Fibroblast of the conjunctiva (primary cell): Measurements from ENCODE around the gene BPNT1.
"Not testable (repeated sequence)": the region's sequence is repeated elsewhere in the genome, so short reads cannot be mapped to it uniquely, and the experiment has no call there.

Source experiments
- DNase-seq: peaks from one replicate; pipeline ENCODE4 v3.0.0-alpha.2; 2010; ENCODE audit warnings: low read depth

Gene BPNT1, protein sequence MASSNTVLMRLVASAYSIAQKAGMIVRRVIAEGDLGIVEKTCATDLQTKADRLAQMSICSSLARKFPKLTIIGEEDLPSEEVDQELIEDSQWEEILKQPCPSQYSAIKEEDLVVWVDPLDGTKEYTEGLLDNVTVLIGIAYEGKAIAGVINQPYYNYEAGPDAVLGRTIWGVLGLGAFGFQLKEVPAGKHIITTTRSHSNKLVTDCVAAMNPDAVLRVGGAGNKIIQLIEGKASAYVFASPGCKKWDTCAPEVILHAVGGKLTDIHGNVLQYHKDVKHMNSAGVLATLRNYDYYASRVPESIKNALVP

DNA sequence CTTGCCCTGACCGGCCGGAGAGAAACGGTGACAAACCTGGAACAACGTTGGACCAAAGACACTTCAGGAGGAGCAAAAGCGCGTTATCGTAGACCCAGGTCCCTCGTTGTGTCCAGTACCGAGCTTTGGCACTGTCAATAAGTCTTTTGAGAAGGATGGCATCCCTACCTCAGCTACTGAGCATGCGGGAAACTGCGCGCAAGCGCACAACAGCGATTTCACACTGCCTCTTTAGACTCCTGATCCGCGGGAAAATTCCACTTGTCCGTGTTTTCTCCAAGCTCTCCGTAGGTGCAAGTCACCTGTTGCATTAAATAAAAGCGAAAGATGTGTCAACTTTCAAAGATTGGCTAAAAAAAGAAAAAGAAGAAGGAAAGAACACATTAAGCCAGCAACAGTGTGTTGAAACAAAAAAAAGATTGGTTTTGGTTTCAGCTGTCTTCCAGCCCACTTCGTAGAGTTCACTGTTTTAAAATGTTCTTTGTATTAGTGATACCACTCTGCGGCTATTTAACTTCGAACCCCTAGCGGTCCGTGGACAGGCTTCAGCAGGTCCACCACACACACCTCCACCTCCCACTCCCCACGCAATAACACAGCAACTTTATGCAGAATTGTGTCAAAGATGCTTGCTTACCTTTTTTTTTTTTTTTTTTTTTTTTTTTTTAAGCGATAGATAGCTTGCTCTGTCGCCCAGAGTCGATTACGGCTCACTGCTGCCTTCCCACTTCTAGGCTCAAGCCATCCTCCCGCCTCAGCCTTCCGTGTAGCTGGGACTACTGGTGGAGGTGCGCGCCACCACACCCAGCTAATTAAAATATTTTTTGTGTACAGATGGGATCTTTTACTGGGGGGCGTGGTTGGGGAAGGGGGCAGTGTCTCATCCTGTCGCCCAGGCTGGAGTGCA is at the start of gene BPNT1:
Gene BPNT1 (minus strand): TSS at position 139 of the 907 bp plus-strand sequence. CDS start 9,942 bp downstream, outside the sequence.
- peak; percentile 87 for DNase-seq

DNA sequence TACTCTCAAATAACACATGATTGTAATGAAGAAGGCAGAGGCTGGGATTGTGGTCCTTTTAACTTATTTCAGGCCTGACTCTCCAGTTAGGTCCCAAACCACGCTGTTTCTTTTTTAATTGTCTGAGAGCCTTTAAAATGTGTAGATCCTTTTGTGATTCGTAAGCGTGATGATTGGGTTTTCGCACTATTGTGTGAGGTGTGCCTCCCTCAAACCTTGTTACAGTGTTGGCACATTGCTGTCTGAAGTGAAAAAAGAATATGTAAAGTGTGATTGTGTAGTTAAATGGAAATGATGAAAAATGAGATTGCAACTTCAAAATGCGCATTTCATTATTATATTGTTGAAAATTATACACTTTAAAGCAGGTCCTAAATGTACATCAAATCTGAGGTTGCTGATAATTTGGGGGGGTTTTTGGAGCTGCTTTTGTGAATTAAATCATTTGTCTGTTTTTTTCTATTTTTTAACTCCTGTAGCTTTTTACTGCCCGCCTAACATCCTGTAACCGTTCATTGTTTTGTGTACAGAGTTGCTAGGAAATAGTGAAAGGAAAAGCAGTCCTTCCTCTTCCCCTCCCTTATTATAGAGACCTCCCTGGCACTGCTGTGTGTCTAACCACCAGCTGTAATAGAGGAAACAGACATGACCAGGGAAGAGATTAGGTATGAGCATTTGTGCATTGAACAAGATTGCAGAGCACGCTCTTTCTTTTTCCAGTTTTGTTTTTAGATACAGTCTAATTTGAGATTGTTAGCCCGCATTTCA is 47.6 kb upstream of the BPNT1 start:
- DNase-seq, result no peak

DNA sequence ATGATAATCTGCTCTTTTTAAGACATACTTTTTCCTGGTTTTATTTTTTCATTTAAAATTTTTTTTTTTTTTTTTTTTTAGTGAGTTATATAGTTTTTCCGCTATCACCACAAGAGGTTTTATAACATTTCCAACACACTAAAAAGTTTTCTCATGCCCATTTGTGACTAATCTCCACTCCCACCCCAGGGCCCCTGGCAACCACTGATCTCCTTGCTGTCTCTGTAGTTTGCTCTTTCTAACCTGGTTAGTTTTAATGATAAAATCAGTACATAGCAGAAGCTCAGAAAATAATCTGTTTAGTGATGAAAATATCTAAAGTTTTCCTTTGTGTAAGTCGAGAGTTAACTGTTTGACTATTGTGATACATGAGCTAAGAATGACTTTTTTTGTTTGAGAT is 46.2 kb upstream of the BPNT1 start:
- no peak for DNase-seq

DNA sequence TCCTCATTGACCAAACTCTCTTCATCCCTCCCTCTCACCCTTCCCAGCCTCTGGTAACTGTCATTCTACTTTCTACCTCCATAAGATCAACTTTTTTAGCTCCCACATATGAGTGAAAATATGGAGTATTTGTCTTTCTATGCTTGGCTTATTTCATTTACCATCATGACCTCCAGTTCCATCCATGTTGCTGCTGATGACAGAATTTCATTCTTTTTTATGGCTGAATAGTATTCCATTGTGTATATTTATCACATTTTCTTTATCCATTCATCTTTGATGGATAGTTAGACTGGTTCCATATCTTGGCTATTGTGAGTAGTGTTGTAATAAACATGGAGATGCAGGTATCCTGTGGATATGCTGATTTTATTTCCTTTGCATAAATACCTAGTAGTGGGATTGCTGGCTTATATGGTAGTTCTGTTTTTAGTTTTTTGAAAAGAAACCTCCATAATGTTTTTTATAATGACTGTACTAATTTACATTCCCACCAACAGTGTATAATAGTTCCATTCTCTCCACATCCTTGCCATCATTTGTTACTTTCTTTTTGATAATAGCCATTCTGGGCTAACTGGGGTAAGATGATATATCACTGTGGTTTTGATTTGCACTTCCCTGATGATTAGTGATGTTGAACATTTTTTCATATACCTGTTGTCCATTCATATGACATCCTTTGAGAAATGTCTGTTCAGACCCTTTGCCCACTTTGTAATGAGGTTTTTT is 40.1 kb upstream of the BPNT1 start:
- no peak for DNase-seq

DNA sequence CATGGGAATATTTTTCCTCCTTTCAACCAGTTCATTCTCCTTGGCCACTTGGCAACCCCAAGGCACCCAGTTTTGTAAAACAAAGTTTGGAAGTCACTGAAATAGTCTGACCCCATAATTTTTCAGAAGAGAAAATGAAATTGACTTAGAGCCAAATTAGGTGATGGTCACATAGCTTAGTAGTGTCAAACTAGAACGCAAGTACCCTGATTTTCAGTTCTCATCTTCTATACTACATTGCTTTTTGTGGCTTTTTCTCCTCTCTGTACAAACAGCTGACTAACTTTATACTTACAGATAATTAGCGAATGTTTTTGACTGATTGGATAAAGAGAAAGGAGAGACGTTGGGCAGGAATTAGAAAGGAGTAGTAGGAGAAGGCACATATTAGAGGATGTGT is 37.5 kb upstream of the BPNT1 start:
- no peak for DNase-seq

DNA sequence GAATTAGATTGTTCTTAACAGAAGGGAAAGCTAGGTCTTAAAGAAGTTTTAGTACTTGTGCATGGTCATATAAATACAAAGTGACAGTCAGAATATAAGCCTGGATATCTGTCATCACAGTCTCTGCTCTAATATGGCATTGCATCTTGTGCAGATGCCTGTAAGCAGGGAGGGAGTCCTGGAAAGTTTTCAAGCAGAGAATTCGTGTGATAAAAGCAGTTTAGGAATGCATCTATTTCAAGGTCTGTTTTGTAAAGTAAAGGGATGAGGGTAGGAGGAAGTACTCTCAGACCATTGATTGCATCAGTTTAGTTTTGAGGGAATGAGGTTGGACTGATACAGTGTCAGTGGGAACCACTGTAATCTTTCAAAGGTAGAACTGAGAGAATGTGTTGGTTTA is 35.0 kb upstream of the BPNT1 start:
- no peak for DNase-seq

DNA sequence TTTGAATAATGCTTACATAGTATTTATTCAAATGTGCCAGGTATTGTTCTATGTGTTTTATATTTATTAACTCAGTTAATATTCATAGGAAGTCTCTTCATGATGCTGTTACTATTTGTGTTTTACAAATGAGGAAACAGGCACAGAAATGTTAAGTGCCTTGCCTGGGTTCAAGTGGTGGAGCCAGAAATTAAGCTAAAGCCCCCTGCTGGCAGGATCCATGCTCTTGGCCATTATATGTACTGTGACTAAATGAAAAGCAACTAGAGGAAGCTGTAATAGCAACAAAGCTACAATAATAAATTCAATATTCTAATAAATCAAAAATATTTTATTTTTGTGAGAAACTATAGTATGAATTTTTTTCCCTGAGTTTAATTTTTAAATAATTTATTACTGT is 34.3 kb upstream of the BPNT1 start:
- no peak for DNase-seq

DNA sequence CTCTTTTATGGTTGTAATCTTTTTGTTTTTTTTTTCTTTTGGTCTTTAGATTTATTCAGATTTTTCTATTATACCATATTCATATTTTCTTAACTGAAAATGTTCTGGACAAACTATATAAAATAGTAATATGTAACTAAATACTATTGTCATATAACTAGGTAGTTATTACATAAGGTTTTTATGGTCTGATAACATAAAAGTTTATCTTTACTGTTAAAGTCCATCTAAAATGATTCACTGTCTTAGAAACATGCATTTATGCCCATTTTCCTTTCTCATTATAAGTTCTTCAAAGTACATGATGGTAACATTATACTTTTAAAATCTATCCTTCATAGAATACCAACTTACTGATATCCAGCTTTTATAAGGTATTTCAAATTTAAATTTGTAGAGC is 33.5 kb upstream of the BPNT1 start:
- no peak for DNase-seq

DNA sequence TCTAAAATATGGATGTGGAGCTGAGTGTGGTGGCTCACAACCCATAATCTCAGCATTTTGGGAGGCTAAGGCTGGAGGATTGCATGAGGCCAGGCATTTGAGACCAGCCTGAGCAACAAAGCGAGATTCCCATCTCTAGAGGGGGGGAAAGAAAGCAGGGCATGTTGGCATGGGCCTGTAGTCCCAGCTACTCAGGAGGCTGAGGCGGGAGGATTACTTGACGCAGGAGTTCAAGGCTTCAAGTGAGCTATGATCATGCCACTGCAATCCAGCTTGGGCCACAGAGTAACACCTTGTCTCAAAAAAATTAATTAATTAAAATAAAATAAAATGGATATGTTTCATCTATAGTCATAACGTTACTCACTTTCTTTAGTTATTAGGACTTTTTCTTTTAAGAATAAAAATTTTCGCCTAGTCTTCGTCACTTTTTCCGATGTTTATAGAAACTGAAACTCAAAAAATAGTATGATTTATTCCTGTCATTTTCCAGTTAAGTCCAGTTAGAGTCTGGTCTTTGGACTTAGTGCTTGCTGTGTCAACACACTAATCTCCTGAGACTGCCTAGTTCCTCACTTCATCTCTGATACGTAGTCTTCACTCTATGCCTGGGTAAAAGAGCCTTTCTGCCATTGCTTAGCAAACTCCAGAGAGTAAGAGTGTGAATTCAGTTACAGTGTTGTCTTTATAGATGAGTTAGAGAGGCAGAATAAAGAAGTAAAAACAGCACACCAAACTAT is 32.4 kb upstream of the BPNT1 start:
- DNase-seq, result no peak

DNA sequence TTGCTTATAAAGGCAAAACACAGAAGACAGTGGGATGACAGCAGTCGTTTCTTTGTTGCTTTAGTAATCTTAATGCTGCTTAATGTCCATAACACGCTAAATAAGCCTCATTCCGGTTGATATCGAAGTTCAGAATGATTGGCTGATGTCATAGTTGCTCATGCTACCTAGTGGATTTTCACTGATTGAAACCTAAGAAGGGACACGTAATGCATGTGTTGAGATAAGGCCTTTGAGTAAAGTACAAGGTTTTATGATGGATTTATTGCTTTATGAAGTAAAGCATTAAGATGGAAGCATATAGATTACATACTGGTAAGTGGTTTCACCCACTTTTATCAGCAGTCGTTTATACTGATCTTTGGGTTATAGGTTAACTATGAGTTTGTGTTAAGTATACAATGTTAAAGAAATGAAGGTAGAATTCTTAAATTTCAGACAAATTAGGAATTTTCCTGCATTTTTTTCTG is 29.5 kb upstream of the BPNT1 start:
- no peak for DNase-seq

DNA sequence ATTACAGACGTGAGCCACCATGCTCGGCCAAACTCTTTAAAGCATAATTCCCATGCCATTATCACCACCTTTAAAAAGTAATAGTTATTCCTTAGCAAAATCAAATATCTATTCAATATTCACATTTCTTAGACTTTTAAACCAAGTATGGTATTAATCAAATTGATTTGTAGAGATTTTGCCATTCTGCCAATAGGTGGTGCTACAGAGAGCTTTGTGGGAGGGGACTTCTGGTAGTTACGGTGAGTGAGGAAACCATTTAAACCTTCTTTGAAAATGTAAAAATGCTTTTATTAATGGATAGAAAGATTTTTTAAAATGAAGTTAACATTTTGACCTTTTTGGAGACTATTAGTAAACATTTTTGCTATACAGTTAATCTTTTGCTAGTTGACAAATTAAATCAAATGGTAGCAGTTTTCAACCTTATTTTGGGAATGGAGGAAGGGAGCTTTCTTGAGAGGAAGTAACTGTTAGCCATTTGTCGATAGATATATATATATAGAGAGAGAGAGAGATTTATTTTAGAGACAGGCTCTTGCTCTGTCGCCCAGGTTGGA is 23.6 kb upstream of the BPNT1 start:
- DNase-seq, result peak; percentile 16

DNA sequence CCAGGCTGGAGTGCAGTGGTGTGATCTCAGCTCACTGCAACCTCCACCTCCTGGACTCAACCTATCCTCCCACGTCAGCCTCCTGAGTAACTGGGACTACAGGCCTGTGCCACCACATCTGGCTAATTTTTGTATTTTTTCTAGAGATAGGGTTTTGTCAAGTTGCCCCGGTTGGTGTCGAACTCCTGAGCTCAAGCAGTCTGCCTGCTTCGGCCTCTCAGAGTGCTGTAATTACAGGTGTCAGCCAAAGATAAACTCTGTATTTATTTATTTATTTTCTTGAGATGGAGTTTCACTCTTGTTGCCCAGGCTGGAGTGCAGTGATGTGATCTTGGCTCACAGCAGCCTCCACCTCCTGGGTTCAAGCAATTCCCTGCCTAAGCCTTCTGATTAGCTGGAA is 23.0 kb upstream of the BPNT1 start:
- DNase-seq, result not testable (repeated sequence)

DNA sequence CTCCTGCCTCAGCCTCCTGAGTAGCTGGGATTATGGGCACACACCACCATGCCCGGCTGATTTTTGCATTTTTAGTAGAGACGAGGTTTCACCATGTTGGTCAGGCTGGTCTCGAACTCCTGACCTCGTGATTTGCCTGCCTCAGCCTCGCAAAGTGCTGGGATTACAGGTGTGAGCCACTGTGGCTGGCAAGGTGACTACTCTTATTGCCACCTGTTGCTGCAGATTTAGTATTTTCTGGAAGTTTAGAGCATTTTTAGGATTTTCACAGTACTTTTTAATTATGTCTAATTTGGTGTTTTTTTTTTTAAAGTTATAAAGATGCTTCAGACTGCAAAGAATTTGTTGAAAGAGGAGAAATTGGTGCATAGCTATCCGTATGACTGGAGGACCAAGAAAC is 20.9 kb upstream of the BPNT1 start:
- not testable (repeated sequence) for DNase-seq

DNA sequence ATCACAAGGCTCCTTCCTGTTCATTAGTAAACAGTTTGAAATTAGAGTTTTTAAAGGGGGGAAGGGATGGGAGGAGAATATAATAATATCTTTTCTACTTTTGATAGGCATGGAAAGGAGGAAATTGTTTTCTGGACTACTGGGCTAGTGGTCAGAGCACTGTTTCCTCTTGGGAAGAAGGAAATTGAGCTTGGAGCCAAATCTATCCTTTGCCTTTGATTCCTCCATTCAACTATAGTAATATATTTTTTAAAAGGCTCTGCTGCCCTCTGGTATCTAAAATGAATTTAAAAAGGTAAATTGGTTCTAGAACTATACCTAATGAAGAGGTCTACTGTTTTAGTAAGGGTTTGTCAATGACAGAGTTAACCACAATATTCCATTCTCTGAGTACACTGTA is 10.2 kb upstream of the BPNT1 start:
- no peak for DNase-seq

DNA sequence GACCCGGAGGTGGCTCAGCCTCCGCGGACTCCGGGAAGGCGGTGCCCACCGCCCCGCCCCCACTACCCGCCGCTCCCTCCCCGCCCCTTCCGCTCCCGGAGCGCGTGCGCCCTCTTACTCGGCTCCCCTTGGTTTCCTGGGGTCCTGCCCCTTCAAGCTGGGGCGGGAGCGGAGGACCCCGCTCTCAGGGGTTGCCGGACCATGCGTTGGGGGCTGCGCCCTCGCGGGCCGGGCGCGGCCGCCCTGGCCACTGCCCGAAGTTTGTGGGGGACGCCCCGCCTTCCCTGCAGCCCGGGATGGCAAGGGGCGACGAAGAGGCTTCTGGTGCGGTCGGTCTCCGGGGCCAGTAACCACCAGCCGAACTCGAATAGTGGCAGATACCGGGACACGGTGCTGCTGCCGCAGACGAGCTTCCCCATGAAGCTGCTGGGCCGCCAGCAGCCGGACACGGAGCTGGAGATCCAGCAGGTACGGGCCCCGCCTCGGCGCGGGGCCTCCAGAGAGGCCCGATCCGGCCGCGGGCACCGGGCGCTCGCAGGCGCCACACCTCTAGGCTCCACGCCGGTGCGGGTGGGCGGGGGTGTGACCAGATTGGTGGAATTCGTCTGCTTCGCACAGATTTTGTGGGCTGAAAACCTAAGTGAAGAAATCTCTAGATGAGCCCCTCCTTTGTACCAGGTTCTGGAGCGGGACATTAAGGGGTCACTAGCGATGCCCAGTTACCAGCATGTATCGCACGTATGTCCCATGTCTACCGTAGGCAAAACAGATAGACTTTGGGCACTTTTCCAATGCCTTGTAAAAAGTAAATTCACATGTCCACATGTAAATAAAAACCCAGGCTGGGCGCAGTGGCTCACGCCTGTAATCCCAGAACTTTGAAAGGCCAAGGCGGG is 4.7 kb upstream of the BPNT1 start, which contains the start of gene IARS2:
Gene IARS2 (plus strand): TSS at position 117 of the 896 bp plus-strand sequence. CDS start 85 bp downstream, at position 202.
- peak; percentile 67 for DNase-seq

DNA sequence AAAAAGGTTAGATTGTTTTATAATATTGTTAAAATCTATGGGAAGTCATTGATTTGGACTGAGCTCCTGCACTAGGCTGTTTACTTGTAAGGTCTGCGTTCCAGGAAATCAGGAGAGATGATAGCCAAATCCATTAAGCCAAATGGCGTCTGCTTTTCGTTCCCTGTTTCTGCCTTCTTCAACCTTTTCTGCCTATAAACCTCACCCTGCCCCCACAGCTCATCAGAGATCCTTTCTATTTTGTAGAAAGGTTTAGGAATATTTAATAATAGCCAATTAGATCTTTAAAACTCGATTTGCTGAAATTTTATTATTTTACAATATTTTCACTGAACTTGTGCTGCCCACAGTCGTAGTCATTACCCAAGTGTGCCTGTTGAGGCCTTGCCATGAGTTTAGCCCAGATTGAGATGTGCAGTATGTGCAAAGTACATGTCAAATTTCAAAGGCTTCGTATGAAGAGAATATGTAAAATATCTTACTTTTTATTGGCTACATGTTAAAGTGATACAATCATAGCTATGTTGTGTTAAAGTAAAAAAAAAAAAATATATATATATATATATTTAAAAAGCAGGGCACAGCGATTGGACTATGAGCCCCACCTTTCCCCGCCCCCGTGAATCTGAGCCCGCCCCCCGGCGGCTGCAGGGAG is 3.9 kb upstream of the BPNT1 start:
- DNase-seq, result no peak

DNA sequence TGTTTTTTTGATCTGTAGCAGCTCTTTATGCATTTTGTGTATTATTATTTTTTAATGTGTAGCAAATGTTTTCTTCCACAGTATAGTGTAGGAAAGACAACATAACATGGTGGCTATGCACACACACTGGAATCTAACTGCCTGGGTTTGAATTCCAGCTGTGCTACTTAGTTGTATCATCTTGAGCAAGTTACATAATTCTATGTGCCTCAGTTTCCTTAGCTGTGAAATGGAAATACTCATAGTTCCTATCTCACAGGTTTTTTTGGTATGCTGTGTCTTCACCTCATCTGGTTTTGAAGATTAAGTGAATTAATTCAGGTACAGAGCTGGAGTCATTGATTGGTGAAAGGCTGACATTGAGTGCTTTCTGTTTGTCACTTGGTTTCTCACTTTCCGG is 3.1 kb upstream of the BPNT1 start:
- no peak for DNase-seq

DNA sequence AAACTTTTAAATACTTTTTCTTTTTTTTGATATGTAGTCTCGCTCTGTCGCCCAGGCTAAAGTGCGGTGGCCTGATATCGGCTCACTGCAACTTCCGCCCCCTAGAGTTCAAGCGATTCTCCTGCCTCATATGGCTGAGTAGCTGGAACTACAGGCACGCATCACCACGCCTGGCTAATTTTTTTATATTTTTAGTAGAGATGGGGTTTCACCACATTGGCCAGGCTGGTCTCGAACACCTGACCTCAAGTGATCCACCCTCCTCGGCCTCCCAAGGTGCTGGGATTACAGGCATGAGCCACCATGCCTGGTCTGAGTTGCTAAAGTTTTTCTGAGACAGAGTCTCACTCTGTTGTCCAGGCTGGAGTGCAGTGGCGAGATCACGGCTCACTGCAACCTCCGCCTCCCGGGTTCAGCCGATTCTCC is 3.3 kb downstream of the BPNT1 start:
- not testable (repeated sequence) for DNase-seq

DNA sequence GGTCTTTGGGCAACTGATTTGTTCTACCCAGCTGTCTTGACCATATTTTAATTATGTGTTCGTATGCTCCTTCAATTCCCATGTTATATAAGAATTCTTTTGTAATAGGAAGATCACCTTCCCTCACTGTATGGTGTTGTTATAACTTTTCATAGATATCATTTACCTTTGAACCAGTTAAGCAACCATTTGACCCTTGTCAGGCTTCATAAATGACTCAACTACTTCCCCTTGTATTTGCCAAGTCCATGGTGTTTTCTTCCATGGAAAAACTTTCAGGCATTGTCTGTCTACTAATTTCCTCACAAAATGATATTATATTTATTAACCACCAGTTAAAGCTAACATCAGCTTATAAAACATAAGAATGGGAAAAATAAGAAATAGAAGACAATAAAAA is 5.1 kb downstream of the BPNT1 start:
- DNase-seq, result no peak
